NT2/D1 (cell line): Measurements from ENCODE around the gene HES7.

Experiments
- DNase-seq: peaks from one replicate; pipeline ENCODE4 v3.0.0-alpha.2; 2011; ENCODE audit warnings: low read depth, low spot score
- H3K27me3 ChIP-seq: 2 replicates; pipeline ENCODE4 v1.6.0; 2011; ENCODE audit warnings: mild to moderate bottlenecking; ENCODE audit not compliant: insufficient read length, insufficient read depth
- H3K36me3 ChIP-seq: 2 replicates; pipeline ENCODE4 v1.6.1; 2011; ENCODE audit warnings: mild to moderate bottlenecking, low read length, mixed read lengths; ENCODE audit not compliant: insufficient read depth, insufficient read length
- H3K4me1 ChIP-seq: 2 replicates; pipeline ENCODE4 v1.5.1; 2011; ENCODE audit not compliant: insufficient read depth, insufficient read length
- H3K4me3 ChIP-seq: 2 replicates; pipeline ENCODE4 v1.5.1; 2011; ENCODE audit warnings: low read depth; ENCODE audit not compliant: insufficient read length
- H3K9ac ChIP-seq: 2 replicates; pipeline ENCODE4 v1.6.0; 2011; ENCODE audit warnings: low read depth; ENCODE audit not compliant: insufficient read length
- H3K9me3 ChIP-seq: 2 replicates; pipeline ENCODE4 v1.5.1; 2011; ENCODE audit warnings: mild to moderate bottlenecking, low read length; ENCODE audit not compliant: insufficient read depth
- SUZ12 ChIP-seq: IDR thresholded peaks from 2 replicates; pipeline ENCODE4 v1.6.1; 2011; ENCODE audit not compliant: insufficient read length, insufficient read depth; ENCODE audit errors: extremely low read depth
- YY1 ChIP-seq: IDR thresholded peaks from 2 replicates; pipeline ENCODE4 v1.6.1; 2011; ENCODE audit not compliant: insufficient read length, insufficient read depth
- ZNF274 ChIP-seq: IDR thresholded peaks from 2 replicates; pipeline ENCODE4 v1.6.1; 2011; ENCODE audit warnings: mild to moderate bottlenecking, low read depth, low read length

Gene HES7

GRCh38 chr17:8145811-8146210 lies 21.9 kb upstream of the HES7 start:
- no peaks in the 10 kb centered on the region for H3K9me3 ChIP-seq
- TF ChIP-seq SUZ12 = no peak
- TF ChIP-seq YY1 = no peak
- no peak for TF ChIP-seq ZNF274
- no peak overlapping the region for H3K9ac ChIP-seq
- H3K4me3 ChIP-seq = no peak overlapping the region
- peaks cover 84% of the 10 kb centered on the region for H3K36me3 ChIP-seq
- H3K4me1 ChIP-seq = no peaks in the 10 kb centered on the region
- no peaks in the 10 kb centered on the region for H3K27me3 ChIP-seq
- no peak for DNase-seq

GRCh38 chr17:8144401-8145231 lies 20.7 kb upstream of the HES7 start:
- no peak overlapping the region for H3K9ac ChIP-seq
- peaks cover 84% of the 10 kb centered on the region for H3K36me3 ChIP-seq
- H3K4me3 ChIP-seq = no peak overlapping the region
- no peaks in the 10 kb centered on the region for H3K9me3 ChIP-seq
- TF ChIP-seq YY1 (no peak), ZNF274 (no peak), SUZ12 (no peak)
- no peaks in the 10 kb centered on the region for H3K27me3 ChIP-seq
- peaks cover 4% of the 10 kb centered on the region for H3K4me1 ChIP-seq
- DNase-seq = no peak

DNA sequence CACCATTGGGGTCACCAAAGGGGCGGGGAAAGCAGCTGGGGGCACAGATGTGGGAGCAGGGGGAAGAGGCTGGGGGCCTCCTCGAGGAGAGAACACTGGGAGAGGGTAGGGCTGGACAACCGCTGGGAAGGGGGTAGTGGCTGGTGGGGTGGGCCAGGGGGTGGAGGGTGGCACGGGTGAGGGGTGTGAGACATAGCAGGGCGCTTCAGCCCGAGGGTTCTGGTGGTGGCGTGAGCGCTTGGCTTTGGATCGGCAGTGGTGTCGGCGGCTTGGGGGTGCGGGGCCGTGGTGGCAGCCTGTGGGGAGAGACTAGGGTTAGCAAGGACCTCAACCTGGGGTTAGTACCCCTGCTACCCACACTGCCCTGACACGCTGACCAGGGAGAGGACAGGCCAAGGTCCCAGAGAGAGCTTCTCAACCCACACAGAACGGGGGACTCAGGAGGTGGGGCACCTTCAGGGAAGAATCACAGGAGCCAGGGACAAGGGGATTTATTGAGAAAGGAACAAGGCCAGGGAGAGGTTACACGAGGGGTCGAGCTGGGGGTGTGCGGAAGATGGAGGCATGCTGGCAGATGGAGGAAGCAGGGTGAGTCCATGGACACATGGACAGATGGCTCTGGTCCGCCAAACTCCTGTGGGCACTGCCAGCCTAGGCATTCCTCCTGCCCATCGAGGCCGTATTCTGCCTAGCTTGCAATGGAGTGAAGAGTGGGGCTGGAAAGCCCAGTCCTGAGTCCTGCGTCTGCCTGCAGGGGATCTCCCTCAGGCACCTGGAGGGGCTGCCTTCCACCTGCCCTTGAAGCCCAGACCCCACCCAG lies 19.9 kb upstream of the HES7 start:
- no peaks in the 10 kb centered on the region for H3K9me3 ChIP-seq
- DNase-seq = no peak
- H3K4me1 ChIP-seq = peaks cover 4% of the 10 kb centered on the region
- TF ChIP-seq YY1 = no peak
- TF ChIP-seq ZNF274 = no peak
- no peak for TF ChIP-seq SUZ12
- no peaks in the 10 kb centered on the region for H3K27me3 ChIP-seq
- no peak overlapping the region for H3K4me3 ChIP-seq
- no peak overlapping the region for H3K9ac ChIP-seq
- H3K36me3 ChIP-seq = peaks cover 78% of the 10 kb centered on the region

DNA sequence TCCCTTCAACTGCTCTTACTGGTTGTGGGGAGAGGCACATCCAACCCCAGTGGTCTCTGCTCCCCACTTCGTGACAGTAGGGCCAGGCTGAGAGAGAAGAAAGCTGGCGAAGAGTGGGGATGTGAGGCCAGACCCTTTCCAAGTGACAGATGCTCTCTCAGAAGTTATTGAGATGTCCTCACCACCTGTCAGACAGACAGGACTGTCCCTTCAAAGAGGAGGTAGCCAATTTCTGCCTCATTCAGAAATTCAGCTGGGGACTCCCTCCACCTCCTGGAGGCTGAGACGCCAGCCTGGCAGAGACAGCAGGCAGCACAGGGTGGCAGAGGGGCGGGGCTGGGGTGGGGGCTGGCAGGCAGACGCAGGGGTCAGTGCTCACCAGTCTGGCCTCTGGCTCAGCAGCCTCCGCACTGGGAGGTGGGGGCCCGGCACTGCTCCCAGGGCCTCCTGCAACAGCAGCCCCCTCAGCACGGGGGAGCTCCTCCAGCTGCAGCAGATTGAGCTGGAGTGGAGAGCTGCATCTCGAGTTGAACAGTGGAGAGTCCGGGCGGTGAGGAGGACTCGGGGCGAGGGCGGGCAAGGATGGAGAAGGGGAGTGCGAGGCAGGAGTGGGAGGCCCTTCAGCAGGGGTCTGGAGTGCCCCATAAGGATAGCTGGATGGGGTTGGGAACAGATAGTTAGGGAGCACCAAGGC lies 19.1 kb upstream of the HES7 start:
- Histone ChIP-seq H3K9ac (no peak overlapping the region), H3K4me3 (no peak overlapping the region), H3K36me3 (peaks cover 71% of the 10 kb centered on the region), H3K4me1 (peaks cover 4% of the 10 kb centered on the region), H3K27me3 (no peaks in the 10 kb centered on the region), H3K9me3 (no peaks in the 10 kb centered on the region)
- TF ChIP-seq YY1 = no peak
- no peak for DNase-seq

DNA sequence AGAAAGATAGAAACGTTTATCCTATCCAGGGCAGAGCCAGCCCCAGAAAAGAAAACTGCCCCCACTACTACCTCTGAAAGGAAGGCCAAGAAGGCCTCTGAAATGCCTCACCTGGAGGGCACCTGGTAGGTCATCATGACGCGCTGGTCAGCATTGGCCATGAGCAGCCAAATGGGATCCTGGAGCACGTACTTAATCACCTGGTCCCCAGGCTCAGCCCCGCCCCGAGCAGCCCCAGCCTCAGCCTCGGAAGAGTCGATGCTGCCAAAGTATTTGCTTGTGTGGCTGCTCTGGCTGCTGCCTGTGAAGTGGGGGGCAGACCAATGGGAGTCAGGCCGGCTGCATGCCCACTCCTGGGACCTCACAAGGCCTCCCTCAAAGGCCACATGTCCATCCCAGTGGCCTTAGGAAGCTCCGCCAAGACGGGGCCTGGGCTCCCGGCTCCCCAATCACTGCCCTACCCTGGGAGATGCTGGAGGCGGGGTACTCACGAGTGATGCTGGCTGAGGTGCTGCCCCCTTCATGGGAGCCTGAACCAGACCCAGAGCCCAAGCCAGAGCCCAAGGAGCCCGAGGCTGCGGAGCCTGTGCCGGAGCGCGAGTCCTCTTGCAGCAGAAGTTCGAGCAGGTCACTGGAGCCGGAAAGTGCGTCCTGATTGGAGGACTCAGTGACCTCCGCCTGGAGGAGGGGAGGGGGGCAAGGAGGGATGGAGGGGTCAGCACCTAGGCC lies 18.4 kb upstream of the HES7 start:
- Histone ChIP-seq H3K36me3 (peaks cover 64% of the 10 kb centered on the region), H3K27me3 (peaks cover 3% of the 10 kb centered on the region), H3K9ac (no peak overlapping the region), H3K4me3 (no peak overlapping the region), H3K9me3 (no peaks in the 10 kb centered on the region), H3K4me1 (peaks cover 4% of the 10 kb centered on the region)
- TF ChIP-seq SUZ12 = no peak
- no peak for TF ChIP-seq YY1
- DNase-seq = no peak

GRCh38 chr17:8141741-8142140 lies 17.8 kb upstream of the HES7 start:
- Histone ChIP-seq H3K9me3 (no peaks in the 10 kb centered on the region), H3K27me3 (peaks cover 6% of the 10 kb centered on the region), H3K36me3 (peaks cover 58% of the 10 kb centered on the region), H3K4me1 (peaks cover 4% of the 10 kb centered on the region), H3K9ac (no peak overlapping the region), H3K4me3 (no peak overlapping the region)
- TF ChIP-seq YY1 (no peak), ZNF274 (no peak), SUZ12 (no peak)
- no peak for DNase-seq

- no peak for TF ChIP-seq ZNF274
- TF ChIP-seq YY1 = no peak
- TF ChIP-seq SUZ12 = no peak
- no peak for DNase-seq
- Histone ChIP-seq H3K4me3 (no peak overlapping the region), H3K4me1 (peaks cover 4% of the 10 kb centered on the region), H3K9me3 (no peaks in the 10 kb centered on the region), H3K9ac (no peak overlapping the region), H3K36me3 (peaks cover 51% of the 10 kb centered on the region), H3K27me3 (peaks cover 6% of the 10 kb centered on the region)
Measured at GRCh38 chr17:8141045-8141444, 17.1 kb upstream of the HES7 start.
